Testis (tissue), 2 donors: Measurements from ENCODE around the gene PRKAR1A.

Experiments used
- CTCF ChIP-seq, 3 experiments: fragments of 450-650 bp in 2 of 3; fragments of 200-600 bp in 1 of 3; sonication (generic) in 1 of 3; IDR thresholded peaks; one replicate each; pipeline ENCODE4 v1.5.1; 2016 to 2019; ENCODE audit warnings: antibody characterized with exemption in 3 of 3, mild to moderate bottlenecking in 2 of 3, moderate library complexity in 1 of 3
- POLR2A ChIP-seq: fragments of 450-650 bp; IDR thresholded peaks from one replicate; pipeline ENCODE4 v1.6.1; 2017; ENCODE audit warnings: antibody characterized with exemption, mild to moderate bottlenecking, moderate library complexity

GRCh38 chr17:68468334-68468733, 43.9 kb upstream of the PRKAR1A start:
- no peak for TF ChIP-seq POLR2A
- TF ChIP-seq CTCF (IDR thresholded peaks at IDR 0.05): no peak
